Stimulated activated memory B cell treated with anti-CD40 and anti-IgM and Interleukin-4, amounts not matched to agents 10 μg/mL and 1 μg/mL and 100 μg/mL, for 72 hours (primary cell): Measurements from ENCODE around the gene CRYBA4.

Source experiments
- ATAC-seq: fragments of 150-1000 bp; cut with Tn5 transposase; 2 replicates; pipeline ENCODE4 v1.10.0; 2021
- H3K27ac Mint-ChIP-seq: one replicate; pipeline ENCODE4 v1.8.0; 2022; ENCODE audit warnings: mild to moderate bottlenecking, mixed read lengths
- H3K27me3 Mint-ChIP-seq: one replicate; pipeline ENCODE4 v1.8.0; 2022; ENCODE audit warnings: mixed read lengths
- H3K36me3 Mint-ChIP-seq: one replicate; pipeline ENCODE4 v1.8.0; 2022; ENCODE audit warnings: mixed read lengths
- H3K4me1 Mint-ChIP-seq: one replicate; pipeline ENCODE4 v1.8.0; 2022; ENCODE audit warnings: mixed read lengths
- H3K4me3 Mint-ChIP-seq: one replicate; pipeline ENCODE4 v1.8.0; 2022; ENCODE audit warnings: mild to moderate bottlenecking, moderate library complexity, mixed read lengths
- H3K9me3 Mint-ChIP-seq: one replicate; pipeline ENCODE4 v1.8.0; 2022; ENCODE audit warnings: mixed read lengths

Gene CRYBA4

GRCh38 chr22:26588729-26589366, 32.9 kb upstream of the CRYBA4 start:
- no peaks in the 10 kb centered on the region for H3K27me3 Mint-ChIP-seq
- H3K4me3 Mint-ChIP-seq = peak overlapping the region; percentile 82
- no peak for ATAC-seq
- peak overlapping the region; percentile 44 for H3K27ac Mint-ChIP-seq
- H3K36me3 Mint-ChIP-seq = no peaks in the 10 kb centered on the region
- no peaks in the 10 kb centered on the region for H3K9me3 Mint-ChIP-seq
- peaks cover 50% of the 10 kb centered on the region for H3K4me1 Mint-ChIP-seq

- peak; percentile 60 for ATAC-seq
Measured at GRCh38 chr22:26589367-26589844, 32.4 kb upstream of the CRYBA4 start.

DNA sequence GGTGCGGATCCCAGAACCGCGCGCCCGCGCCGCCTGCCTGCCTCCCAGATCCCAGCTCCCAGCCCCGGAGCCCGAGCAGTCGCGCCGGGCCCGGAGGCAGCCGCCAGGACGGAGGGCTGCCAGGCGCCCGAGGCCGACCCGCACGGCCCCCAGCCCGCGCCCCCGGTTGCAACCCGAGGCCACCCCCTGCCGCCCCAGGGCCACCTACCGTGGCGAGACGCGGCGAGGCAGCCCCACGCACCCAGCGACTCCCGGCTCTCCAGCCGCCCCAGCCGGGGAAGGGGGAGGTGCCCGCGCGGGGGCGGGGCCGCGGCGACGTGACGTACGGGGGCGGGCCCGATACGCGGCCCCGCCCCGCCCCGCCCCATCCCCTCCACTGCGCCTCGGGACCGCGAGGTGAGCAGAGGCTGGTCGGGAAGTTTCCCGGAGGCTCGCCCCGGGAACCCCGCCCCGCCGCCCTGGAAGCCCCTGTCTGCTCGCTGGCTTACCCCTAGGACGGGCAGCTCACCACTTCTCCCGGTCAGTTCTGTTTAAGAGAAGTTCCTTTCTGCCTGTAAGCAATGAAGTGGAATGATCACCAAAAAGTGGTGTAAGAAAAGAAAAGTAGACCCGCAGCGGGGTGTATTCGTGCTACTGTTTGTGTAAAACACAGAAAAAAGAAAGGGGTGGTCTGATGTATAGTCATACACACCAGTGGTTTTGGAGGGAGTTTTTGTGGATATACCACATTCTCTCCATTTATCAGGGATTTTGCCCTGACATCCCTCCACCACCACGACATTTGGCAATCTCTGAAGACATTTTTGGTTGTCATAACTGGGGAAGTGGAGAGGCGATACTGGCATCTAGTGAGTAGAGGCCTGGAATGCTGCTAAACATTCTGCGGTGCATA, 31.7 kb upstream of the CRYBA4 start, which contains the start of gene TPST2:
Gene TPST2 (minus strand): TSS at position 288 of the 892 bp plus-strand sequence. CDS start 48,502 bp downstream, outside the sequence.
- H3K4me3 Mint-ChIP-seq = peak within 1 kb of the TSS; percentile 96
- no peaks in the 10 kb centered on the region for H3K27me3 Mint-ChIP-seq
- peak within 1 kb of the TSS; percentile 86 for H3K27ac Mint-ChIP-seq
- no peaks in the 10 kb centered on the region for H3K9me3 Mint-ChIP-seq
- peak; percentile 96 for ATAC-seq
- no peaks in the 10 kb centered on the region for H3K36me3 Mint-ChIP-seq
- peaks cover 50% of the 10 kb centered on the region for H3K4me1 Mint-ChIP-seq

More at GRCh38 chr22:26589367-26589844, 32.4 kb upstream of the CRYBA4 start:
- H3K27ac Mint-ChIP-seq = peak overlapping the region; percentile 44
- H3K27me3 Mint-ChIP-seq = no peaks in the 10 kb centered on the region
- H3K4me3 Mint-ChIP-seq = peak overlapping the region; percentile 82
- no peaks in the 10 kb centered on the region for H3K36me3 Mint-ChIP-seq
- H3K9me3 Mint-ChIP-seq = no peaks in the 10 kb centered on the region
- H3K4me1 Mint-ChIP-seq = peaks cover 50% of the 10 kb centered on the region

DNA sequence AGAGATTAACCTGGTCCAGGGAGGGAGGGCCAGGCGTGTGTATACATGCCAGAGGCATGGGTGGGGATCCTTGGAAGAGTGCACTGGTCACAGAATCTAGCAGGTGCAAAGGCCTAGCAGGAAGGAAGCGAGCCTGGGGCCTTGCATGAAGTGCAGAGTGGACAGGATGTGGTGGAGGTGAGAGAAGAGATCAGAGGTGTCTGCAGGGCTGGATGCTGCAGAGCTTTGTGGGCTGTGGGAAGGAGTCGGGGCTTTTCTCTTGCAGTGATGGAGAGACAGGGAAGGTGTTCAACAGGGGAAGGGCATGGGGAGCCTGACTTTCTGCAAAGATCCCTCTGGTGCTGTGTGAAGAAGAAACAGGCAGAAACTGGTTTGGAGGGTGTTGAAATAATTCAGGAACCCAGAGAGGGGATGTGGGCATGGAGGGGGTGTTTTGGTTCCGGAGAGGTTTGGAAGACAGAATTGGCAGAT, 29.3 kb upstream of the CRYBA4 start:
- Mint-ChIP-seq H3K27ac (peak overlapping the region; percentile 25), H3K36me3 (no peaks in the 10 kb centered on the region), H3K4me3 (no peak overlapping the region), H3K27me3 (no peaks in the 10 kb centered on the region), H3K4me1 (peaks cover 37% of the 10 kb centered on the region), H3K9me3 (no peaks in the 10 kb centered on the region)
- ATAC-seq = peak; percentile 34

- H3K9me3 Mint-ChIP-seq = no peaks in the 10 kb centered on the region
- no peak for ATAC-seq
- peaks cover 29% of the 10 kb centered on the region for H3K4me1 Mint-ChIP-seq
- no peaks in the 10 kb centered on the region for H3K36me3 Mint-ChIP-seq
- H3K27ac Mint-ChIP-seq = no peak overlapping the region
- no peak overlapping the region for H3K4me3 Mint-ChIP-seq
- H3K27me3 Mint-ChIP-seq = no peaks in the 10 kb centered on the region
Measured at GRCh38 chr22:26593763-26594162, 28.0 kb upstream of the CRYBA4 start.

DNA sequence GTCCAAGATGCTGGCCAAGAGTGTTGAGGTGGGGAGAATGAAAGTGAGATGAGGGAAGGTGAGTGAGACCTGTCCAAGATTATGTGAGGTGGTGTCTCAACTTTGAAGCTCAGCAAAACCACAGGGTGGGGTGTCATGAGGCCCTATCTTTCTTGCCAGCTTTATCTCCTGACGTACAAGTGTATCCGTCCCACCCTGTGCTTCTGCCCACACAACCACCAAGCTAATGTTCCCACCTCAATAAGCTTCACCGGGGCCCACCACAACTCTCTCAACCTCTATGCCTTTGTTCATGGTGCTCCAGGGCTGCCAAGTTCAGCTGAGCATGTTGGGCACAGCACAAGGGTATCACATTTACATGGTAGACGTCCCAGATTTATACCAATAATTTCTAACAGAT, 24.7 kb upstream of the CRYBA4 start:
- no peaks in the 10 kb centered on the region for H3K9me3 Mint-ChIP-seq
- peak overlapping the region; percentile 36 for H3K27ac Mint-ChIP-seq
- no peaks in the 10 kb centered on the region for H3K36me3 Mint-ChIP-seq
- H3K27me3 Mint-ChIP-seq = no peaks in the 10 kb centered on the region
- peaks cover 12% of the 10 kb centered on the region for H3K4me1 Mint-ChIP-seq
- ATAC-seq = no peak
- H3K4me3 Mint-ChIP-seq = no peak overlapping the region

GRCh38 chr22:26597480-26597879, 24.3 kb upstream of the CRYBA4 start:
- H3K9me3 Mint-ChIP-seq = no peaks in the 10 kb centered on the region
- ATAC-seq = no peak
- H3K4me3 Mint-ChIP-seq = no peak overlapping the region
- H3K4me1 Mint-ChIP-seq = peaks cover 7% of the 10 kb centered on the region
- H3K36me3 Mint-ChIP-seq = no peaks in the 10 kb centered on the region
- H3K27ac Mint-ChIP-seq = peak overlapping the region; percentile 36
- no peaks in the 10 kb centered on the region for H3K27me3 Mint-ChIP-seq

GRCh38 chr22:26599505-26599904, 22.3 kb upstream of the CRYBA4 start:
- Mint-ChIP-seq H3K36me3 (no peaks in the 10 kb centered on the region), H3K4me3 (no peak overlapping the region), H3K9me3 (no peaks in the 10 kb centered on the region), H3K27me3 (no peaks in the 10 kb centered on the region), H3K27ac (no peak overlapping the region), H3K4me1 (no peaks in the 10 kb centered on the region)
- no peak for ATAC-seq

DNA sequence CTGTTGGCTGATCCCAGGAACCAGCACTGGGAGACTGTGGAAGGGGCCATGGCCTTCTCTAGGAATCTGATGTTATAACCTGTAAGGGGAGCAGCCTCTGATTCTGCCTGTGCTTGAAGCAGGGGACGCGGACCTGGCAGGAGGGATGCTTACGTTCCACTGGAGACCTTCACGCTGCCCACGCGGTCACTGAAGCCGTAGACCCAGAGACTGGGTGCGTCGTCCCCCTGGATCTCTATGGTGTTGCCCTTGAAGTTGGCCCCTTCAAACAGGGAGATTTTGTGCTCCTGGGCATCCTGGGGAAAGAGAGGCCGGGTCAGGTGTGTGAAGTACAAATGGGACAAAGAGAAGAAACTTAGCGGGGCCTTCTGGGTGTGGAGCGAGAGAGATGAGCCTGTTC, 20.0 kb upstream of the CRYBA4 start:
- no peak overlapping the region for H3K4me3 Mint-ChIP-seq
- H3K27me3 Mint-ChIP-seq = no peaks in the 10 kb centered on the region
- no peaks in the 10 kb centered on the region for H3K36me3 Mint-ChIP-seq
- H3K9me3 Mint-ChIP-seq = no peaks in the 10 kb centered on the region
- no peak overlapping the region for H3K27ac Mint-ChIP-seq
- no peaks in the 10 kb centered on the region for H3K4me1 Mint-ChIP-seq
- no peak for ATAC-seq

GRCh38 chr22:26602127-26602526, 19.6 kb upstream of the CRYBA4 start:
- H3K4me1 Mint-ChIP-seq = no peaks in the 10 kb centered on the region
- H3K4me3 Mint-ChIP-seq = no peak overlapping the region
- no peaks in the 10 kb centered on the region for H3K9me3 Mint-ChIP-seq
- H3K27me3 Mint-ChIP-seq = no peaks in the 10 kb centered on the region
- H3K36me3 Mint-ChIP-seq = no peaks in the 10 kb centered on the region
- no peak overlapping the region for H3K27ac Mint-ChIP-seq
- no peak for ATAC-seq

- no peaks in the 10 kb centered on the region for H3K27me3 Mint-ChIP-seq
- no peak overlapping the region for H3K4me3 Mint-ChIP-seq
- H3K36me3 Mint-ChIP-seq = no peaks in the 10 kb centered on the region
- H3K9me3 Mint-ChIP-seq = peaks cover 2% of the 10 kb centered on the region
- H3K27ac Mint-ChIP-seq = no peak overlapping the region
- no peak for ATAC-seq
- H3K4me1 Mint-ChIP-seq = peaks cover 4% of the 10 kb centered on the region
Measured at GRCh38 chr22:26604368-26604767, 17.4 kb upstream of the CRYBA4 start.

- Mint-ChIP-seq H3K4me3 (no peak overlapping the region), H3K27ac (no peak overlapping the region), H3K9me3 (peaks cover 2% of the 10 kb centered on the region), H3K4me1 (peaks cover 19% of the 10 kb centered on the region), H3K27me3 (no peaks in the 10 kb centered on the region), H3K36me3 (no peaks in the 10 kb centered on the region)
- ATAC-seq = no peak
Measured at GRCh38 chr22:26606611-26607010, 15.2 kb upstream of the CRYBA4 start.

DNA sequence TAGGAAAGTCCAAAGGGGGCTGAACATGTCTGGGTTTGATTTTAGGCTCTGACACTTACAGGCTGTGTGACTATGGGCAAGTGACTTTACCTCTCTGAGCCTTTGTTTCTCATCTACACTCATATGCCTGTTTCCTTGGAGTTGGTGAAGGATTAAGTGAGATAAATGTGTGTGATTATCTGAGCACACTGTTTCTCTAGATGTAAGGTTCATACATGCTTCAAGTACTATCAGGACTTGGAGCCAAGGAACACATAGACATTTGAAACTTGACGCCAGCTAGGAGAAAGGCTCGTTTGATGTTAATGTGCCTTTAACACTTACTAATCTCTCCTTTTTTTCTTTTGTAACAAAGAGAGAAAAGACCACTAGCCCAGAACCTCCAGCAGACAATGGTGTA, 13.6 kb upstream of the CRYBA4 start:
- Mint-ChIP-seq H3K27ac (peak overlapping the region; percentile 6), H3K27me3 (no peaks in the 10 kb centered on the region), H3K36me3 (no peaks in the 10 kb centered on the region), H3K4me3 (no peak overlapping the region), H3K4me1 (peaks cover 19% of the 10 kb centered on the region), H3K9me3 (peaks cover 2% of the 10 kb centered on the region)
- ATAC-seq = no peak

GRCh38 chr22:26609287-26609686, 12.5 kb upstream of the CRYBA4 start:
- no peaks in the 10 kb centered on the region for H3K27me3 Mint-ChIP-seq
- no peaks in the 10 kb centered on the region for H3K36me3 Mint-ChIP-seq

DNA sequence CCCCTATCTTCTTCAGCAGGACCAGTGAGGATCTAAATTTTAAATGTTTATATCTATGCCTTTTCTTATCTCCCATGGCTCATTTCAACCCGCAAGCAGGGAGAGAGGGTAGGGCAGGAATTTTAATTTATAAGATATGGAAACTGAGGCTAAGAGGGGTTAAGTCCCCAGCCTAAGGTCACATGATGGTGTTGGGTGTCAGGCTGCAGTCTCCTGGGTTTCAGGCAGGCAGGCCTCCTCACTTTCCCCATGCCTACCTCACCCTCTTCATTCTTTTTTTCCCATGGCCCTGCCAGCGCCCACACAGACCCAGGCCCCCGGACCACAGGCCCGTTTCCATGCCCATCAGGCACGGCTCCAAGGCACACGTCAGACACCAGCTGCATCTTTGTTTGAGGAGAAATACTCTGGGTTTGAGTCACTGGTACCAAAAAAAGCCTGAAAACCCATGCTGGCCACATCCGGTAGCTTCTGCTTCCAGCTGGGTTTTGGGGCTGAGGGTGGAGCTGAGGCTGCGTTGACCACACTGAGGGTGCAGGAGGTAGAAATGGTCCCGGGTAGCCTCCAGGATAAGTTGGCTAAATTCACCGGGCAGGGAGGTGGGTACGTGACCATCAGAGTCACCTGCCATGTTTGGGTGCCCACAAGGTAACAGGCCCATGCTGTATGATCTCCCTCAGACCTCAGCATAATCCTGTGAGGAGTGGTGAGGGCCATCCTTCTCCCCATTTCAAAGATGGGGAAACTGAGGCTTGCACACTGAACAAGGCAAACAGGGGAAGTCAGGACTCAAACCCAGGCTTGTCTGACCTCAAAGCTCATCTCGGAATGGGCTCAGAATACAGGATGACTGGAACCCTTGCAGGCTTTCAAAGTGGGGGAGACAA, 11.4 kb upstream of the CRYBA4 start:
- Mint-ChIP-seq H3K4me1 (peaks cover 22% of the 10 kb centered on the region), H3K27me3 (no peaks in the 10 kb centered on the region), H3K36me3 (no peaks in the 10 kb centered on the region), H3K27ac (peak overlapping the region; percentile 7), H3K9me3 (peaks cover 2% of the 10 kb centered on the region), H3K4me3 (peak overlapping the region; percentile 13)
- ATAC-seq = peak; percentile 89

More at GRCh38 chr22:26609287-26609686, 12.5 kb upstream of the CRYBA4 start:
- Mint-ChIP-seq H3K9me3 (peaks cover 2% of the 10 kb centered on the region), H3K4me1 (peaks cover 19% of the 10 kb centered on the region), H3K27ac (peak overlapping the region; percentile 7), H3K4me3 (no peak overlapping the region)
- ATAC-seq = no peak
